Activated naive CD4-positive, alpha-beta T cell treated with anti-CD3 and anti-CD28 coated beads, Interleukin-2, amount 50 U/mL, for 24 hours (primary cell): Measurements from ENCODE around the gene CGB1.
"Not testable (repeated sequence)": the region's sequence is repeated elsewhere in the genome, so short reads cannot be mapped to it uniquely, and the experiment has no call there.

ENCODE experiments used
- H3K27ac Mint-ChIP-seq: one replicate; pipeline ENCODE4 v1.8.0; 2021; ENCODE audit warnings: mild to moderate bottlenecking, mixed read lengths
- H3K27me3 Mint-ChIP-seq: one replicate; pipeline ENCODE4 v1.8.0; 2021; ENCODE audit warnings: mixed read lengths
- H3K36me3 Mint-ChIP-seq: one replicate; pipeline ENCODE4 v1.8.0; 2021; ENCODE audit warnings: mixed read lengths
- H3K4me1 Mint-ChIP-seq: one replicate; pipeline ENCODE4 v1.8.0; 2021; ENCODE audit warnings: mixed read lengths
- H3K4me3 Mint-ChIP-seq: one replicate; pipeline ENCODE4 v1.8.0; 2021; ENCODE audit warnings: mild to moderate bottlenecking, mixed read lengths
- H3K9me3 Mint-ChIP-seq: one replicate; pipeline ENCODE4 v1.8.0; 2021; ENCODE audit warnings: mixed read lengths

Gene CGB1

DNA sequence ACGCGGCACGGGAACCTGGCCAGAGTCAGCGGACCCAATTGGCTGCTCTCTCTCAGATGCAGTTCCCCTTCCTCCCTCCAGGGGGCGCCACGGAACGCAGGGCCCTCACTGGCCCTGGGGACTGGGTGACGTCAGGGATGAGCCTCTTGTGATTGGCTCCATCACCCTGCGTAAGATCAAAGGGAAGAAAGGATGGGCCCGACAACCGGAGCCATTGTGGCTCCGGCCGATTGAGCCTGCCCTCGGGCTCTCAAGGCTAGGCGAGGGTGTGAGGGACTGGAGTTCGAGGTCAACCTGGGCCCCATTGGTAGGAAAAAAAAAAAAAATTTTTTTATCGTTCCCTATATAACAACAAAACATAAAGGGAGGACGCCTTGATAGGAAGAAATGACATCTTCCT is at the start of gene CGB1:
Gene CGB1 (minus strand): TSS at position 81 of the 400 bp plus-strand sequence. CDS start 184 bp downstream, outside the sequence.
- not testable (repeated sequence) for H3K36me3 Mint-ChIP-seq

DNA sequence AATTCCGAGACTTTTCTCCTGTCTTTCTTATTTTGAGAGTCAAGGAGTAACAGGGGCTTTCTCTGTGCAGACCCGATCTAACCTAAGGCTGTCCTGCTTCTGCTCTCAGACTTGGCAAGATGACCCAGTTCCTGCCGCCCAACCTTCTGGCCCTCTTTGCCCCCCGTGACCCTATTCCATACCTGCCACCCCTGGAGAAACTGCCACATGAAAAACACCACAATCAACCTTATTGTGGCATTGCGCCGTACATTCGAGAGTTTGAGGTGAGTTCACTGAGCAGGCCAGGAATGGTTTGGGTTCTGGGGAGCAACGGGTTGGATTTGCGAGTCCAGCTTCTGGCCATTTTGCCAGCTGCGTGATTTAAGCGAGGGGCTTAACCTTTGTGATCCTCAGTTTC is 49.6 kb upstream of the CGB1 start:
- Mint-ChIP-seq H3K36me3 (peaks cover 14% of the 10 kb centered on the region), H3K27ac (peak overlapping the region; percentile 96), H3K9me3 (no peaks in the 10 kb centered on the region), H3K4me1 (peaks cover 38% of the 10 kb centered on the region), H3K4me3 (peak overlapping the region; percentile 98), H3K27me3 (no peaks in the 10 kb centered on the region)

More for the DNA sequence above, at the start of gene CGB1:
- H3K4me1 Mint-ChIP-seq, H3K4me3 Mint-ChIP-seq, H3K27ac Mint-ChIP-seq, H3K27me3 Mint-ChIP-seq, H3K9me3 Mint-ChIP-seq: not testable (repeated sequence)

DNA sequence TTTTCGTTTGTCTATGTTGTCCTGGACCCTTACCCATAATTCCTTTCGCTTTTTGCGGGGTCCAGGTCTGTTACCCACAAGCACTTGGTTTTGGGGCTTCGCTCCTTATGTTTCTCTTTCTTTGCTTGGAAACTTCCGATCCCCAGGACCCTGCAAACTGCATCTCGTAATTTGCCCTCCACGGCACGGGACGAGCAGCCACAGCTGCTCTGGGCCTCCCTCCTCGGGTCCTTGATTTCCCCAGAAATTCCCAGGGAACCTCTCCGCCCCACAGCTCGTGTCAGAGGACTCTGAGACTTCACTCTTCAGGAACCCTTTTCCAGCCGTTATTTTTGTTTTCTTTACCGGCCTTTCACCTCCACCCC is 49.2 kb upstream of the CGB1 start:
- Mint-ChIP-seq H3K36me3 (peaks cover 13% of the 10 kb centered on the region), H3K9me3 (no peaks in the 10 kb centered on the region), H3K4me1 (peaks cover 38% of the 10 kb centered on the region), H3K27me3 (no peaks in the 10 kb centered on the region), H3K4me3 (peak overlapping the region; percentile 98), H3K27ac (peak overlapping the region; percentile 96)

DNA sequence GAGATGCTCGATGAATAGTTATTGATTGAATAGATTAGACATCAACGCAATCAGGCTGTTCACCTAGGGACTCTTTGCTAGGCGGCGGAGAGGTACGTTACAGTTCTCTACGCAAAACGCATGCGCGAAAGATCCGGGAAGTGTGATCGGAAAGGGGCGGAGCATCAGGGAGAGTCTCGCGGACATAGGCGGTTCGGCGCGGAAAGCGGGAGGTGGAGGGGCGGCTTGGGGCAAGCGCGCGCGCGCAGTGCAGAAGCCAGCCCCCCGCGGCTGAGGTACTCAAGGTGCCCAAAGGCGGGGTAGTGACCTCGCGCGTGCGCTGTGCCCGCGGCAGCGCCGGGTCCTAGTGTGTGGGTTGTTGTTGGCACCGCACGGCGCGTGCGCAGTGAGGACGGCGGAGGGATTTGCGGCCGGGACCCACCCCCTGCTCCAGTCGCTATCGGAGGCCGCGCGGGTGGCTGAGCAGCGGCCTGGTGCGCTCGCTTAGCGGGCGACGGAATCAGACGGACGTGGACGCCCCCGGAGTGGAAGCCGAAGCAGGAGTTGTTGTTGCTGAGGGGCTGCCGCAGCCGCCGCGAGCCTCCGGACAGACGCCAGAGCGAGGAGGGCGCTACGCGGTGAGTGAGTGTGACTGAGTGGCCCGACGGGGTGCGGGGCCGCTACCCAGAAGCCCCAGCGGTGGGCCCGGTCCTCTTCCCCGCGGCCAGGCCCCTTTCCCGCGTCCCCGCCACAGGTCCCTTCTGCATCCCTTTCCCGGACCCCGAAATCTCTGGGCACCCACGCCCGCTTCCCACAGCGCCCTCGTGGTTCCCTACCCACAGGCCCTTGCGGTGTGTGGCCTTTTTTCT is 48.5 kb upstream of the CGB1 start, which contains the start of gene SNRNP70:
Gene SNRNP70 (plus strand): TSS at position 432 of the 848 bp plus-strand sequence. CDS start 964 bp downstream, outside the sequence.
- Mint-ChIP-seq H3K9me3 (no peaks in the 10 kb centered on the region), H3K27ac (peak within 1 kb of the TSS; percentile 96), H3K36me3 (peaks cover 11% of the 10 kb centered on the region), H3K27me3 (no peaks in the 10 kb centered on the region), H3K4me1 (peaks cover 35% of the 10 kb centered on the region), H3K4me3 (peak within 1 kb of the TSS; percentile 98)

DNA sequence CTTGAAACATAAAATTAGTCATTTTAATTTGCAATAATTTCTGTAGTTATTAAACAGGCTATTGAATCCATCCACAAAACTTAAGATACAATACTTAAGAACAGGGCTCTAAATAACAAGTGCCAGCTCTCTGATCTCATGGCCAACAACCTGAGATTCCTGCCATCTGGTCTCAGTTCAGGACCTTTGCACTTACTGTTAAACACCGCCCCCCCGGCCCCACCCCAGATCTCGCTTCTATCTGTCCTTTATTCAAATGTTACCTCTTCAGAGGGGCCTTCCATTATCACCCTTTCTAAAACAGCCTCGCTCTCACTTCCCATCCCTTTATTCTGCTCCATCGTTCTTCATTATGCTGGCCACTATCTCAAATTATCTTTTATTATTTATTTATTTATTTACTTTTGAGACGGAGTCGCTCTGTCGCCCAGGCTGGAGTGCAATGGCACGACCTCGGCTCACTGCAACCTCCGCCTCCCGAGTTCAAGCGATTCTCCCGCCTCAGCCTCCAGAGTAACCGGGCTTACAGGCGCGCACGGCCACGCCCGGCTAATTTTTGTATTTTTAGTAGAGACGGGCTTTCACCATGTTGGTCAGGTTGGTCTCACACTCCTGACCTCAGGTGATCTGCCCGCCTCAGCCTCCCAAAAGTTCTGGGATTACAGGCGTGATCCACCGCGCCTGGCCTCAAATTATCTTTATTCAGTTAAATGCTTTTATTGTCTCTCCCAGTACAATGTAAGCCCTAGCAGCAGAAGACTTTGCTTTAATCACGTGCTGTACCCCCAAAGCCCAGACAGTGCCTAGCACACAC is 47.7 kb upstream of the CGB1 start:
- peak overlapping the region; percentile 96 for H3K27ac Mint-ChIP-seq
- no peaks in the 10 kb centered on the region for H3K27me3 Mint-ChIP-seq

DNA sequence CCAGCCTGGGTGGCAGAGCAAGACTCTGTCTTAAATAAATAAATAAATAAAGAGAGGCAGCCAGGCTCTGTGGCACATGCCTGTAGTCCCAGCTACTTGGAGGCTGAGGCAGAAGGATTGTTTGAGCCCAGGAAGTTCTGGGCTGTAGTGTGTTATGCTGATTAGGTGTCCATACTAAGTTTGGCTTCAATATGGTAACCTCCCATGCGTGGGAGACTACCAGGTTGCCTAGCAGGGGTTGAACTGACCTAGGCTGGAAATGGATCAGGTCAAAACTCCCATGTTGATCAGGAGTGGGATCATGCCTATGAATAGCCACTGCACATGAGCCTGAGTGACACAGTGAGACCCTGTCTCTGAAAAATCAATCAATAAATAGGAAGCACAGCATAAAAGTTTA is 44.6 kb upstream of the CGB1 start:
- Mint-ChIP-seq H3K36me3 (peaks cover 4% of the 10 kb centered on the region), H3K9me3 (no peaks in the 10 kb centered on the region), H3K4me1 (peaks cover 9% of the 10 kb centered on the region), H3K27me3 (peaks cover 1% of the 10 kb centered on the region), H3K27ac (no peak overlapping the region), H3K4me3 (no peak overlapping the region)

More for the DNA sequence above, 47.7 kb upstream of the CGB1 start:
- peaks cover 10% of the 10 kb centered on the region for H3K36me3 Mint-ChIP-seq
- H3K4me1 Mint-ChIP-seq: peaks cover 30% of the 10 kb centered on the region
- no peaks in the 10 kb centered on the region for H3K9me3 Mint-ChIP-seq
- peak overlapping the region; percentile 98 for H3K4me3 Mint-ChIP-seq

DNA sequence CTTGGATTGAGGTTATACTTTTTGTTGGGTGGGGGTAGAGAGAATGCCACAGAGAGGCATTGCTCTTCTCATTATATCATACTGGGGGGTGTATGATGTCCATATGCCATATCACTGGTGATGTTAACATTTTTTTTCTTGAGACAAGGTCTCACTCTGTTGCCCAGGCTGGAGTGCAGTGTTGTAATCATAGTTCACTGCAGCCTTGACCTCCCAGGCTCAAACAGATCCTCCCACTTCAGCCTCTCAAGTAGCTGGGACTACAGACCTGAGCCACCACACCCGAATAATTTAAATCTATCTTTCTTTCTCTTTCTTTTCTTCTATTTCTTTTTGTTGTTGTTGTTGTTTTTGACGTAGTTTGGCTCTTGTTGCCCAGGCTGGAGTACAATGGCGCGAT is 43.7 kb upstream of the CGB1 start:
- Mint-ChIP-seq H3K4me3 (no peak overlapping the region), H3K9me3 (no peaks in the 10 kb centered on the region), H3K27me3 (peaks cover 7% of the 10 kb centered on the region), H3K36me3 (no peaks in the 10 kb centered on the region), H3K4me1 (peaks cover 8% of the 10 kb centered on the region), H3K27ac (no peak overlapping the region)

DNA sequence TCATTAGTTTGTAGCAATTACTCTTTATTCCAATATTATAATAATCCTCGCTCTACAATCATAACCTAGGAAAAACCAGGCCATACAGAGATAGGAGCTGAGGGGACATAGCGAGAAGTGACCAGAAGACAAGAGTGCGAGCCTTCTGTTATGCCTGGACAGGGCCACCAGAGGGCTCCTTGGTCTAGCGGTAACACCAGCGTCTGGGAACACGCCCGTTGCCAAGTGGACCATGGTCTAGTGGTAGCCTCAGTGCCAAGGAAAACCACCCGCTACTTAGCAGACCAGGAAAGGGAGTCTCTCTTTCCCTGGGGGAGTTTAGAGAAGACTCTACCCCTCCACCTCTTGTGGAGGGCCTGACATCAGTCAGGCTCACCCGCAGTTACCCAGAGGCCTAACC is 38.2 kb upstream of the CGB1 start:
- H3K9me3 Mint-ChIP-seq, H3K27ac Mint-ChIP-seq, H3K36me3 Mint-ChIP-seq, H3K4me3 Mint-ChIP-seq: not testable (repeated sequence)
- Mint-ChIP-seq H3K27me3 (peaks cover 32% of the 10 kb centered on the region), H3K4me1 (peaks cover 11% of the 10 kb centered on the region)

DNA sequence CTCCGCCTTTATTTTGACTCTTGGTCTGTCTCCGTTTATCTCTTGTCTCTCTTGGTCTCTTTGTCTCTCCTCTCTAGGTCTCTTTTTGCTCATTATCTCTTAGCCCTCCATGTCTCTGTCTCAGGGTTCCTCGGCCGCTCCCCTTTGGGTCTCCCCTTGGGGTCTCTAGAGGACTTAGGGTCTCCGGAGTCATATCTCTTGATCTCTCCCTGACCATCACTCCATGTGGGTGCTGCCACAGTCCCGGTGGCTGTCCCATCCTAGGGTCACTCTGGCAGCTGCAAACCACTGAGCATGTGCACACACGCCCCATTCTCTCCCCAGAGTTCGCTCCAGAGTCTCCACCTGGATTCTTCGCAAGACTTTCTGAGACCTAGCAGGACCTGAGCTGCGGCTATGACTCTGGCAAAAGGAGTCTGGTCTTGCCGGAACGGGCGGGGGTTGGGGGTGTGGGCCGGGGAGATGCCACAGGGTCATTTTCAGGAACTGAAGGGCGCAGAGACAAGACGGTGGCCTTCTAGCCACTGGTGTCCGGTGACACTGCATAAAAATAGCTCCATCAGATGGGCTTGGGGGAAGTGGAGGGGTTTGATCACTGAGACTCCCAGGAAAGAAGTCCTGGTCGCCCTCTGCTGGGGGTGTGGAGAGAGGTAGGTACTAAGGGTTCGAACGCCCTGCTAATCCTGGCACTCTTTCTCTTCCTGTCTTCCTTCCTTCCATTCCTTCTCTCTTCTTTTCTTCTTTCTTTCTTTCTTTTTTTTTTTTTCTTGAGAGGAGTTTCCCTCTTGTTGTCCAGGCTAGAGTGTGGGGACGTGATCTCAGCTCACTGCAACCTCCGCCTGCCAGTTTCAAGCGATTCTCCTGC is 37.1 kb upstream of the CGB1 start:
- peaks cover 11% of the 10 kb centered on the region for H3K4me1 Mint-ChIP-seq
- H3K4me3 Mint-ChIP-seq: peak overlapping the region; percentile 79
- peaks cover 10% of the 10 kb centered on the region for H3K36me3 Mint-ChIP-seq
- peak overlapping the region; percentile 49 for H3K27ac Mint-ChIP-seq
- no peaks in the 10 kb centered on the region for H3K9me3 Mint-ChIP-seq
- H3K27me3 Mint-ChIP-seq: peaks cover 41% of the 10 kb centered on the region

DNA sequence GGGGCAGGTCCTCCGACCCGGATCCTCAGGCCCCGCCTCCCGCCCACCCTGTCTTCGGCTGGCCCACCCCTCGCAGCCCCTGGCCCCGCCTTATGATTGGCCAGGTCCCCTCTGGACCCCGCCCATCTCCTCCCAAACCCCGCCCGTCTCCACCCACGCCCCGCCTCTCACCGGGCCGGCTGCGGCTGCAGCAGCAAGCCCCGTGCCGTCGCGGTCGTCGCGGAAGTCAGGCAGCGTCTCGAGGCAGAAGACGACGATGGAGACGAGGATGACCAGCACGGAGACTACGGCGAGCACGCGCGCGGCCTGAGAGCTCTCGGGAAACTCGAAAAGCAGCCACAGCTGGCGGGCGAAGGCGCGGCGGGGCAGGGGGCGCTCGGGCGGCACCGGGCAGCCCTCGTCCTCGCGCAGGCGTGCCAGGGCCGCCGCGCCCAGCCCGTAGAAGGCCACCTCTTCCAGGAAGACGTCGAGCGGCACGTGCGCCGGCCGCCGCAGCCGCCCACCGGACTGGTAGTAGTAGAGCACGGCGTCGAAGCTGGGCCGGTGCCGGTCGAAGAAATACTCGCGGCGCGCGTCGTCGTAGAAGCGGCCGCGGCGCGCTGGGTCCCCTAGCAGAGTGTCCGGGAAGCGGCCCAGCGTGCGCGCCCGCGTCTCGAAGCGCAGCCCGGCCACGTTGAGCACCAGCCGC is 35.3 kb upstream of the CGB1 start:
- no peak overlapping the region for H3K4me3 Mint-ChIP-seq
- H3K36me3 Mint-ChIP-seq: peaks cover 10% of the 10 kb centered on the region
- H3K4me1 Mint-ChIP-seq: peaks cover 11% of the 10 kb centered on the region
- no peaks in the 10 kb centered on the region for H3K9me3 Mint-ChIP-seq
- H3K27ac Mint-ChIP-seq: no peak overlapping the region
- H3K27me3 Mint-ChIP-seq: peaks cover 41% of the 10 kb centered on the region

DNA sequence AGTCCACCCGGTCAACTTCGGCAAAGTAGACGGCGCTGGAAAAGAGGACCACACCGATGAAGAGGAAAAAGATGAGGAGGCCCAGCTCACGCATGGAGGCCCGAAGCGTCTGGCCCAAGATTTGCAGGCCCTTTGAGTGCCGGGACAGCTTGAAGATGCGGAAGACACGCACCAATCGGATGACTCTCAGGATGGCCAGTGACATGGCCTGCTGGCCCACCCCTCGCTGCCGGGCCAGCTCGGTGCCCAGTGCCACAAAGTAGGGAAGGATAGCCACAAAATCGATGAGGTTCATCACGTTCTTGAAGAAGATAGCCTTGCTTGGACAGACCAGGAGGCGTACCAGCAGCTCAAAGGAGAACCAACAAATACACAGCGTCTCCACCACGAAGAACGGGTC is 33.7 kb upstream of the CGB1 start:
- Mint-ChIP-seq H3K4me1 (peaks cover 11% of the 10 kb centered on the region), H3K27ac (no peak overlapping the region), H3K9me3 (no peaks in the 10 kb centered on the region)

DNA sequence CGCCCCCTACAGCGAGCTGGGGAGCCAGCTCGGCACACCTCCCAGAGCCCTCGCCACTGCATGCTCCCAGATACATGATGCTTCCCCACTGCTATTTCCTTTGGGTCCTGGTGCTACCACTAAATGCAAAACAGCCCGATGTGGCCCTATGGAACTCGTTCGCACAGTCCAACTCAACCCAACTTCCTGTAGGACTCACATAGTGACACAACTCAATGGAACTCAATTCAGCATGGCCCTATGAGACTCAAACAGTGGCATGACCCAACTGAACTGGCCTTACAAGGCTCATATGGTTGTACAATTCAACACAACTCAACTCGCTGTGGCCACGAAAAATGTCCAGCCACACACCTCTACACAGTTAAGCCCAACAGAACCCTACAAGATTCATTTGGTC is 32.3 kb upstream of the CGB1 start:
- H3K27ac Mint-ChIP-seq: no peak overlapping the region
- peaks cover 39% of the 10 kb centered on the region for H3K27me3 Mint-ChIP-seq
- H3K4me1 Mint-ChIP-seq: peaks cover 11% of the 10 kb centered on the region
- H3K36me3 Mint-ChIP-seq: peaks cover 10% of the 10 kb centered on the region
- no peak overlapping the region for H3K4me3 Mint-ChIP-seq
- no peaks in the 10 kb centered on the region for H3K9me3 Mint-ChIP-seq

More for the DNA sequence above, 33.7 kb upstream of the CGB1 start:
- H3K27me3 Mint-ChIP-seq: peaks cover 43% of the 10 kb centered on the region
- no peak overlapping the region for H3K4me3 Mint-ChIP-seq
- H3K36me3 Mint-ChIP-seq: peaks cover 10% of the 10 kb centered on the region

DNA sequence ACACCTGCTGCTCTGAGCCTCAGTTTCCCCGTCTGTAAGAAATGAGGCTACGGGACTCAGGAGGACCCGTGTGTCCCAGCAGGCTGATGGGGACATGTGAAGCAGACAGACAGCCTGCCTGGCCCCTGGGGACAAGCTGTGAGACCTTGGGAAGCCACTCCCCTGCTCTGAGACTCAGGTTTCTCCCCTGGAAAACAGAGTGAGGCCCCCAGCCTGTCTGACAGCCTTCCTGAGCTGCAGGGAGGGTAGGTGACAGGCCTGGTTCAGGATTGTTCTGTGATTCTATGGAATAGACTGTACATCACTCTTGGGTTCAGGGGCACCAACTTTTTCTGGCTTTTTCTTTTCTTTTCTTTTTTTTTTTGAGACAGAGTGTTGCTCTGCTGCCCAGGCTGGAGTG is 30.9 kb upstream of the CGB1 start:
- Mint-ChIP-seq H3K27me3 (peaks cover 26% of the 10 kb centered on the region), H3K9me3 (no peaks in the 10 kb centered on the region), H3K4me1 (peaks cover under 1% of the 10 kb centered on the region), H3K27ac (no peak overlapping the region), H3K36me3 (peaks cover 8% of the 10 kb centered on the region), H3K4me3 (no peak overlapping the region)

DNA sequence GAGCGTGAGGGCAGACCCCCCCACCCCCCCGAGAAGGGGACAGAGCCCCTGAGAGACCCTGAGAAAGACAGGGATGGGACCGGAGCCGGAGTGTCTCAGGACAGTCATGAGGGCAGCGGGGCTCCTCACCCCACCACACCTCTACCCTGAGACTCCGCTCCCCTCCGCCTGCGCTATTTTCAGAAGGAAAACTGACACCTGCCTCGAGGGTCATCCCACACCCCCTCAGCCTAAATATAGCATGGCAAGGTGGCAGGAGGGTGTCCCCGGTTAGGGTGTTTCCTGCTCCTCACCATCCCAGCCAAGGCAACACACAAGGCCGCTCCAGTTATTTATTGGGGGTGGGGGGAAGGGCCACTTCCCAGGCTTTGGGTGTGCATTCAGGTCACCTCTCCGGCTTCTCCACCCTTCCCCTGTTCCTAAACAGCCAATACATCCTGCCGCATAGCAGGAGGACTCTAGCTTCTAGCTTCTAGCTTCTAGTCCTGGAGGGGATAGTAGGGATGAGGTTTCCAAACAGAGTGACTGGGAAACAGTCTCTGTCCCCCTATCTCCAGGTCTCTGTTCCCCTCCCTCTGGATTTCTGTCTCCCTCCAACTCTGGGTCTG is 29.3 kb upstream of the CGB1 start:
- no peaks in the 10 kb centered on the region for H3K9me3 Mint-ChIP-seq
- peaks cover 25% of the 10 kb centered on the region for H3K27me3 Mint-ChIP-seq
- no peaks in the 10 kb centered on the region for H3K4me1 Mint-ChIP-seq
- peak overlapping the region; percentile 7 for H3K4me3 Mint-ChIP-seq
- H3K36me3 Mint-ChIP-seq: peaks cover 8% of the 10 kb centered on the region
- no peak overlapping the region for H3K27ac Mint-ChIP-seq
